NT2/D1 (cell line): Measurements from ENCODE around the gene PITHD1.

Experiments used
- DNase-seq: peaks from one replicate; pipeline ENCODE4 v3.0.0-alpha.2; 2011; ENCODE audit warnings: low read depth, low spot score
- H3K27me3 ChIP-seq: 2 replicates; pipeline ENCODE4 v1.6.0; 2011; ENCODE audit warnings: mild to moderate bottlenecking; ENCODE audit not compliant: insufficient read length, insufficient read depth
- H3K36me3 ChIP-seq: 2 replicates; pipeline ENCODE4 v1.6.1; 2011; ENCODE audit warnings: mild to moderate bottlenecking, low read length, mixed read lengths; ENCODE audit not compliant: insufficient read depth, insufficient read length
- H3K4me1 ChIP-seq: 2 replicates; pipeline ENCODE4 v1.5.1; 2011; ENCODE audit not compliant: insufficient read depth, insufficient read length
- H3K4me3 ChIP-seq: 2 replicates; pipeline ENCODE4 v1.5.1; 2011; ENCODE audit warnings: low read depth; ENCODE audit not compliant: insufficient read length
- H3K9ac ChIP-seq: 2 replicates; pipeline ENCODE4 v1.6.0; 2011; ENCODE audit warnings: low read depth; ENCODE audit not compliant: insufficient read length
- H3K9me3 ChIP-seq: 2 replicates; pipeline ENCODE4 v1.5.1; 2011; ENCODE audit warnings: mild to moderate bottlenecking, low read length; ENCODE audit not compliant: insufficient read depth
- SUZ12 ChIP-seq: IDR thresholded peaks from 2 replicates; pipeline ENCODE4 v1.6.1; 2011; ENCODE audit not compliant: insufficient read length, insufficient read depth; ENCODE audit errors: extremely low read depth
- YY1 ChIP-seq: IDR thresholded peaks from 2 replicates; pipeline ENCODE4 v1.6.1; 2011; ENCODE audit not compliant: insufficient read length, insufficient read depth
- ZNF274 ChIP-seq: IDR thresholded peaks from 2 replicates; pipeline ENCODE4 v1.6.1; 2011; ENCODE audit warnings: mild to moderate bottlenecking, low read depth, low read length

PITHD1 gene

GRCh38 chr1:23797478-23798448 lies 19.5 kb downstream of the PITHD1 start:
- Histone ChIP-seq H3K9me3 (no peaks in the 10 kb centered on the region), H3K9ac (no peak overlapping the region), H3K4me1 (peaks cover 9% of the 10 kb centered on the region), H3K27me3 (peaks cover 9% of the 10 kb centered on the region), H3K36me3 (peaks cover 53% of the 10 kb centered on the region), H3K4me3 (no peak overlapping the region)
- DNase-seq = no peak
- TF ChIP-seq SUZ12 (no peak), YY1 (no peak), ZNF274 (no peak)

- DNase-seq = no peak
- Histone ChIP-seq H3K4me3 (no peak overlapping the region), H3K9me3 (no peaks in the 10 kb centered on the region), H3K9ac (peak overlapping the region; percentile 90), H3K27me3 (peaks cover 9% of the 10 kb centered on the region), H3K36me3 (peaks cover 44% of the 10 kb centered on the region), H3K4me1 (peaks cover 9% of the 10 kb centered on the region)
- TF ChIP-seq YY1 (no peak), SUZ12 (no peak), ZNF274 (no peak)
Observed at GRCh38 chr1:23798662-23799142, 20.5 kb downstream of the PITHD1 start.

GRCh38 chr1:23799255-23799569 lies 21.0 kb downstream of the PITHD1 start:
- no peak for DNase-seq
- peaks cover 9% of the 10 kb centered on the region for H3K27me3 ChIP-seq
- peaks cover 42% of the 10 kb centered on the region for H3K36me3 ChIP-seq
- H3K9ac ChIP-seq = peak overlapping the region; percentile 90
- H3K4me1 ChIP-seq = peaks cover 9% of the 10 kb centered on the region
- peak overlapping the region; percentile 78 for H3K4me3 ChIP-seq
- no peaks in the 10 kb centered on the region for H3K9me3 ChIP-seq
- TF ChIP-seq YY1 (no peak), SUZ12 (no peak), ZNF274 (no peak)

GRCh38 chr1:23799570-23800399 lies 21.6 kb downstream of the PITHD1 start:
- DNase-seq = no peak

GRCh38 chr1:23800400-23801337 lies 22.5 kb downstream of the PITHD1 start, which contains the start of gene GALE:
TSS of gene GALE (minus strand) at chr1:23800754. CDS start at chr1:23799007, 1,747 bp downstream.
- H3K36me3 ChIP-seq = peaks cover 30% of the 10 kb centered on the region
- peak within 1 kb of the TSS; percentile 78 for H3K4me3 ChIP-seq
- H3K9me3 ChIP-seq = no peaks in the 10 kb centered on the region
- peak within 1 kb of the TSS; percentile 90 for H3K9ac ChIP-seq
- DNase-seq = no peak
- TF ChIP-seq YY1 (no peak), ZNF274 (no peak), SUZ12 (no peak)
- peaks cover 9% of the 10 kb centered on the region for H3K27me3 ChIP-seq
- peaks cover 9% of the 10 kb centered on the region for H3K4me1 ChIP-seq

More at GRCh38 chr1:23799570-23800399, 21.6 kb downstream of the PITHD1 start:
- Histone ChIP-seq H3K36me3 (peaks cover 36% of the 10 kb centered on the region), H3K4me1 (peaks cover 9% of the 10 kb centered on the region), H3K4me3 (peak overlapping the region; percentile 78), H3K9me3 (no peaks in the 10 kb centered on the region), H3K27me3 (peaks cover 9% of the 10 kb centered on the region), H3K9ac (peak overlapping the region; percentile 90)
- TF ChIP-seq ZNF274 = no peak
- no peak for TF ChIP-seq YY1
- no peak for TF ChIP-seq SUZ12

- no peak for DNase-seq
- Histone ChIP-seq H3K9ac (peak overlapping the region; percentile 59), H3K9me3 (no peaks in the 10 kb centered on the region), H3K4me3 (peak overlapping the region; percentile 53), H3K36me3 (peaks cover 24% of the 10 kb centered on the region), H3K27me3 (peaks cover 9% of the 10 kb centered on the region), H3K4me1 (peaks cover 9% of the 10 kb centered on the region)
- TF ChIP-seq ZNF274 (no peak), SUZ12 (no peak), YY1 (no peak)
Observed at GRCh38 chr1:23801338-23801748, 23.1 kb downstream of the PITHD1 start.
